PC-3 (cell line): ENCODE data around the gene ODC1. TPM values are rescaled to one million over a fixed set of nuclear protein-coding genes. Genes with fewer than 3 reads are reported as not detected.

ENCODE experiments used
- ATAC-seq: fragments of 200-7000 bp; cut with Tn5 transposase; 2 replicates; pipeline ENCODE4 v1.9.1; 2020; ENCODE audit warnings: mild to moderate bottlenecking, moderate library complexity
- BruUV-seq: library from RNA; stranded (reverse); fragments of 400-500 nt; replicated peaks from 2 replicates; lab custom pipeline; 2021; lab: Mats Ljungman, UMichigan
- CTCF ChIA-PET: fragments of 300-600 bp; sonication (Branson Sonifier 250); formaldehyde crosslinking; loops from one replicate; lab custom pipeline; 2022; ENCODE audit warnings: antibody characterized with exemption; lab: Charles Lee
- POLR2A ChIA-PET: fragments of 300-600 bp; sonication (Branson Sonifier 250); formaldehyde crosslinking; loops from one replicate; lab custom pipeline; 2022; ENCODE audit warnings: antibody characterized with exemption; ENCODE audit not compliant: unreplicated experiment; lab: Charles Lee
- DNase-seq: peaks from one replicate; pipeline ENCODE4 v3.0.0-alpha.2; 2015
- H2AFZ ChIP-seq: fragments of 300-600 bp; sonication (generic); 2 replicates; pipeline ENCODE4 v1.6.0; 2016; ENCODE audit warnings: antibody characterized with exemption, low read length
- H3F3A ChIP-seq: fragments of 300-600 bp; sonication (generic); one replicate; pipeline ENCODE4 v1.6.0; 2017; ENCODE audit warnings: antibody characterized with exemption, low read length, control low read depth, mild to moderate bottlenecking; ENCODE audit not compliant: unreplicated experiment
- H3K27ac ChIP-seq: fragments of 300-600 bp; sonication (generic); 2 replicates; pipeline ENCODE4 v1.5.1; 2016; ENCODE audit warnings: mild to moderate bottlenecking, low read length
- H3K27me3 ChIP-seq: fragments of 300-600 bp; sonication (generic); 2 replicates; pipeline ENCODE4 v1.6.1; 2016; ENCODE audit warnings: low read length, mixed read lengths
- H3K36me3 ChIP-seq: fragments of 300-600 bp; sonication (generic); 2 replicates; pipeline ENCODE4 v1.6.1; 2016; ENCODE audit warnings: low read depth, mixed run types, low read length, mixed read lengths
- H3K4me1 ChIP-seq: fragments of 300-600 bp; sonication (generic); 2 replicates; pipeline ENCODE4 v1.5.1; 2016; ENCODE audit warnings: low read length; ENCODE audit not compliant: insufficient read depth
- H3K4me2 ChIP-seq: fragments of 300-600 bp; sonication (generic); 2 replicates; pipeline ENCODE4 v1.6.0; 2016; ENCODE audit warnings: low read length
- H3K4me3 ChIP-seq: fragments of 300-600 bp; sonication (generic); 2 replicates; pipeline ENCODE4 v1.5.1; 2016; ENCODE audit warnings: mild to moderate bottlenecking, low read length, mixed read lengths
- H3K79me2 ChIP-seq: fragments of 300-600 bp; sonication (generic); 2 replicates; pipeline ENCODE4 v1.6.1; 2017; ENCODE audit warnings: low read length, mixed read lengths
- H3K9ac ChIP-seq: fragments of 300-600 bp; sonication (generic); 2 replicates; pipeline ENCODE4 v1.6.0; 2016; ENCODE audit warnings: mild to moderate bottlenecking, low read length
- H3K9me2 ChIP-seq: fragments of 300-600 bp; sonication (generic); replicated peaks from 2 replicates; pipeline ENCODE4 v1.6.1; 2016; ENCODE audit warnings: mixed run types, low read length, mixed read lengths
- H3K9me3 ChIP-seq: fragments of 300-600 bp; sonication (generic); 2 replicates; pipeline ENCODE4 v1.6.1; 2016; ENCODE audit warnings: low read length, mixed read lengths
- H4K20me1 ChIP-seq: fragments of 300-600 bp; sonication (generic); 2 replicates; pipeline ENCODE4 v1.6.1; 2016; ENCODE audit warnings: low read length, mixed read lengths
- CTCF ChIP-seq: fragments of 300-600 bp; sonication (generic); conservative IDR thresholded peaks from 2 replicates; pipeline ENCODE4 v1.5.1; 2017; ENCODE audit warnings: antibody characterized with exemption, low read depth, mild to moderate bottlenecking, low read length
- EZH2 ChIP-seq: fragments of 300-600 bp; sonication (generic); IDR thresholded peaks from one replicate; pipeline ENCODE4 v1.6.1; 2017; ENCODE audit warnings: antibody characterized with exemption, mild to moderate bottlenecking, low read length; ENCODE audit not compliant: unreplicated experiment
- EZH2phosphoT487 ChIP-seq: fragments of 300-600 bp; sonication (generic); IDR thresholded peaks from 2 replicates; pipeline ENCODE4 v1.6.1; 2018; ENCODE audit warnings: mild to moderate bottlenecking, antibody characterized with exemption, low read length, borderline replicate concordance
- intact Hi-C: fragments of 100-400 bp; cut with micrococcal nuclease; formaldehyde crosslinking; loops from 2 replicates; pipeline ENCODE4 v1.9.0; 2023
- total RNA-seq: library from RNA; depleted of rRNA; stranded (reverse); fragments of >200 nt; gene quantifications from 2 replicates; pipeline ENCODE4 v1.2.3, GENCODE V29; 2014; rRNA removed

The ODC1 gene
- total RNA-seq, 1 experiment from 2014 or later = 712 TPM

GRCh38 chr2:10390369-10390801, 57.7 kb downstream of the ODC1 start:
- no peak for TF ChIP-seq EZH2
- no peak for TF ChIP-seq EZH2phosphoT487
- TF ChIP-seq CTCF = no peak
- Histone ChIP-seq H3K4me2 (peak overlapping the region; percentile 49), H3K4me1 (peaks cover 75% of the 10 kb centered on the region), H3F3A (peaks cover 7% of the 10 kb centered on the region), H3K9me2 (no peaks in the 10 kb centered on the region), H4K20me1 (no peaks in the 10 kb centered on the region), H3K36me3 (peaks cover 9% of the 10 kb centered on the region), H3K27me3 (no peaks in the 10 kb centered on the region), H2AFZ (no peak overlapping the region), H3K4me3 (peak overlapping the region; percentile 16; the same call in 1 of the 2 replicates), H3K79me2 (peaks cover 98% of the 10 kb centered on the region), H3K27ac (peak overlapping the region; percentile 95), H3K9ac (peak overlapping the region; percentile 59), H3K9me3 (no peaks in the 10 kb centered on the region)
- ATAC-seq (peak; percentile 51), DNase-seq (peak; percentile 79)
- ChIA-PET POLR2A (interaction anchor here (1.4 kb wide), 1 partner anchor 18 kb away, joined by 5 read pairs; no protein-coding TSS in a partner anchor), CTCF (interaction anchor here (2.3 kb wide), 1 partner anchor 18 kb away, joined by 9 read pairs; no protein-coding TSS in a partner anchor)
- no TSS peak for BruUV-seq
- intact Hi-C loops = loop anchor here (2.0 kb wide), 1 partner anchor 14 kb away; no protein-coding TSS in a partner anchor

Other genes with a start within 250 kb of the ODC1 start
- 312 and 339 TPM in 2 replicates for gene HPCAL1, start 145.4 kb downstream of the ODC1 start, total RNA-seq
- 32.9 and 51.1 TPM in 2 replicates for gene NOL10, start 241.6 kb upstream of the ODC1 start, total RNA-seq